HG02678 (cell line): Measurements from ENCODE around the gene ACVRL1.

Experiments
- ATAC-seq: cut with Tn5 transposase; IDR thresholded peaks from one replicate; pipeline ENCODE4 v1.9.1; 2021; ENCODE audit warnings: mild to moderate bottlenecking, moderate library complexity; ENCODE audit not compliant: unreplicated experiment

ACVRL1 gene

GRCh38 chr12:51907083-51907855 lies at the start of gene ACVRL1:
Gene ACVRL1 (plus strand): TSS chr12:51907504. CDS start chr12:51912475, 4,971 bp downstream.
- ATAC-seq, result no peak

- no peak for ATAC-seq
These were observed 46.3 kb upstream of the ACVRL1 start for GRCh38 chr12:51860986-51861385.

GRCh38 chr12:51862947-51863346 lies 44.4 kb upstream of the ACVRL1 start:
- no peak for ATAC-seq

GRCh38 chr12:51863363-51863932 lies 43.9 kb upstream of the ACVRL1 start:
- ATAC-seq, result no peak

- no peak for ATAC-seq
These were observed 43.1 kb upstream of the ACVRL1 start for GRCh38 chr12:51863933-51864832.

- no peak for ATAC-seq
These were observed 42.3 kb upstream of the ACVRL1 start for GRCh38 chr12:51864833-51865670.

GRCh38 chr12:51865757-51866270 lies 41.5 kb upstream of the ACVRL1 start:
- ATAC-seq, result no peak

- no peak for ATAC-seq
These were observed 41.0 kb upstream of the ACVRL1 start for GRCh38 chr12:51866324-51866723.

GRCh38 chr12:51866762-51867161 lies 40.5 kb upstream of the ACVRL1 start:
- no peak for ATAC-seq

GRCh38 chr12:51867371-51867770 lies 39.9 kb upstream of the ACVRL1 start:
- ATAC-seq, result no peak

- ATAC-seq, result no peak
These were observed 39.4 kb upstream of the ACVRL1 start for GRCh38 chr12:51867796-51868428.

- no peak for ATAC-seq
These were observed 38.3 kb upstream of the ACVRL1 start for GRCh38 chr12:51868821-51869495.

GRCh38 chr12:51869496-51869865 lies 37.8 kb upstream of the ACVRL1 start:
- ATAC-seq, result no peak

GRCh38 chr12:51869931-51870330 lies 37.4 kb upstream of the ACVRL1 start:
- ATAC-seq, result no peak

GRCh38 chr12:51870504-51870903 lies 36.8 kb upstream of the ACVRL1 start:
- ATAC-seq, result no peak

- ATAC-seq, result no peak
These were observed 36.2 kb upstream of the ACVRL1 start for GRCh38 chr12:51871126-51871525.

- no peak for ATAC-seq
These were observed 35.2 kb upstream of the ACVRL1 start for GRCh38 chr12:51871918-51872688.

GRCh38 chr12:51872689-51872981 lies 34.7 kb upstream of the ACVRL1 start:
- no peak for ATAC-seq
